Tibial nerve (tissue), 4 donors: ENCODE data around the gene SLX4IP.

Source experiments
- EP300 ChIP-seq, 2 donors: sonication (generic); formaldehyde crosslinking; IDR thresholded peaks; one replicate each; pipeline ENCODE4 v1.6.1; 2017; ENCODE audit warnings: antibody characterized with exemption in 2 of 2, mild to moderate bottlenecking in 1 of 2
- POLR2A ChIP-seq, 2 donors: fragments of 450-650 bp; IDR thresholded peaks; one replicate each; pipeline ENCODE4 v1.6.1; 2017; ENCODE audit warnings: antibody characterized with exemption in 2 of 2, mild to moderate bottlenecking in 2 of 2, moderate library complexity in 2 of 2
- TF ChIP-seq, protein P1 (sequence below), 5 experiments: fragments of 200-600 bp in 3 of 5; fragments of 450-650 bp in 2 of 5; sonication (generic) in 3 of 5; IDR thresholded peaks; one replicate each; pipeline ENCODE4 v1.5.1; 2016 to 2019; ENCODE audit warnings: antibody characterized with exemption in 5 of 5, mild to moderate bottlenecking in 3 of 5, moderate library complexity in 2 of 5

DNA sequence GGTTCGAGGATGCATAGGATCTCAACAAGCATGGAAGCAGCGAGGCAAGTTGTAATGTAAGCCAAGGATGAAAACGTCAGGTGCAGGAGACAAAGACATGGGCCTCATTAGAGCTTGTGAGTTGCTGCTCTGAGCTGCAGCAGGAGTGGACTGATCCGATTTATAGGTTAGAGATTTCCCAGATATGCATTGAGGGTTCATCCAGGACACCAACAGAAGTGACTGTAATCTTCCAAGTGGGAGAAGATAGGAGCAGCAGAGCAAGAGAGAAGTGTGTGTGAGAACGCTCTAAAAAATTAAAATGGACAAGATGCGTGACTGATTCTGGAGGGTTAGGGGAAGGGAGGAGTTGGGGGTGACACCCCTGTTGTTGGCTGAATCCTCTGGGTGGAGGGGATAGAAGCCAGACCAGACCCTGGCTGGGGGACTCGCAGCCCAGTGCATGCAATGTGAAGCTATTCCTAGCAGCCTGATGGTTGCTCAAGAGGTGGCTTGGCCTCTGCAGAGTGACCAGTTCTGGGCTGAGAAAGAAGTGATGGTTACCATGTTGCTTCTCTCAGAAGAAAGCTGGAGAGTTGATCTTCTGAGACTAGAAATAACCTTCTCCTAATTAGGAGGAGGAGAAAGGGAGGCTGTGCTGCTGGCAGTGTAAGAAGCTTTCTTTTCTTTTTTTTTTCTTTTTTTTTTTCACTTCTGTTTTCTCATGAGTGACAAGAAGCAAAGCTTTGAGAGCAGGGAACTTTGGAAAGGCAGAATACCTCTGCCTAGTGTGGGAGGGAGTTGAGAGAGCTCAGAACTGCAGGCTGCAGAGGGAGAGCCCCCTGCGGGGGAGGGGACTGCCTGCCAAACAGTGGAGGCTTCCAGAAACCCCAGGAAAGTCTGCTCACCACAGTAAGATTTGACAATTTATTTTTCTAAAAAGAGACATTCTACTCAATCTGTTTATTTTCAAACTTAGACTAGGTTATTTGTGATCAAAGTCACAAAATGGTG is 116.9 kb downstream of the SLX4IP start:
- TF ChIP-seq POLR2A (IDR thresholded peaks at IDR 0.05) = no peak
- TF ChIP-seq, protein P1, sequence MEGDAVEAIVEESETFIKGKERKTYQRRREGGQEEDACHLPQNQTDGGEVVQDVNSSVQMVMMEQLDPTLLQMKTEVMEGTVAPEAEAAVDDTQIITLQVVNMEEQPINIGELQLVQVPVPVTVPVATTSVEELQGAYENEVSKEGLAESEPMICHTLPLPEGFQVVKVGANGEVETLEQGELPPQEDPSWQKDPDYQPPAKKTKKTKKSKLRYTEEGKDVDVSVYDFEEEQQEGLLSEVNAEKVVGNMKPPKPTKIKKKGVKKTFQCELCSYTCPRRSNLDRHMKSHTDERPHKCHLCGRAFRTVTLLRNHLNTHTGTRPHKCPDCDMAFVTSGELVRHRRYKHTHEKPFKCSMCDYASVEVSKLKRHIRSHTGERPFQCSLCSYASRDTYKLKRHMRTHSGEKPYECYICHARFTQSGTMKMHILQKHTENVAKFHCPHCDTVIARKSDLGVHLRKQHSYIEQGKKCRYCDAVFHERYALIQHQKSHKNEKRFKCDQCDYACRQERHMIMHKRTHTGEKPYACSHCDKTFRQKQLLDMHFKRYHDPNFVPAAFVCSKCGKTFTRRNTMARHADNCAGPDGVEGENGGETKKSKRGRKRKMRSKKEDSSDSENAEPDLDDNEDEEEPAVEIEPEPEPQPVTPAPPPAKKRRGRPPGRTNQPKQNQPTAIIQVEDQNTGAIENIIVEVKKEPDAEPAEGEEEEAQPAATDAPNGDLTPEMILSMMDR (IDR thresholded peaks at IDR 0.05) = no peak
- no peak for TF ChIP-seq EP300 (IDR thresholded peaks at IDR 0.05)
